ENCODE data around the gene ABCA13.

DNA sequence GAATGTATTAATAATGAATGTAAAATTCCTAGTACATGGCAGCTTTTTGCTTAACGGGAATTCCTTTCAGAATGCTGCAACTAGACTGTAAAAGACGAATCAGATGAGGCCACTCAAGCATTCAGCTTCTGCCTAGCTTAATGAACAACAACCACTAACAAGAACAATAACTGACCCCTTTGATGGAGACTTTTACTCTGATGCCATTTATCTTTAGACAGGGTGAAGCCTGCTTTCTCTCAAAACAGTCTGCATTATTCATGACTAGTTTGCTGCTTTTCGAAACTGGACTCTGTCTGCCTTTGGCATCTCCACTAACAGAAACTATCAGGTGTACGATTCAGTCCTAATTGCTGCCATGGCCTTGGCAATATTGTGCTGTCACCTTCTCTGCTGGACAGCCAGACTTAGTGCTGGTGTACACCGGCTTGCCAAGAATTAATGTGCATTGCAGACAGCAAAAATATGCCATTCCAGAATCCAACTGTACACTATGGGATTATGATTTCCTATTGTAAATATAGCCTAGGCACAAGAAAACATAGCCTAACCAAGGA is 457.6 kb downstream of the ABCA13 start:
- TF ChIP-seq CTCF (conservative IDR thresholded peaks at IDR 0.05) (no peak), EZH2 (IDR thresholded peaks at IDR 0.05; ENCODE audit: low read depth) (no peak)

Measured in PC-9 (cell line).